Measurements from ENCODE around the gene DPF3. TPM values are rescaled to one million over a fixed set of nuclear protein-coding genes. Genes with fewer than 3 reads are reported as not detected.

Gene DPF3
- total RNA-seq, 4 donors from 2014 or later, result 16.7 to 27.8 (median 20.3) TPM

DNA sequence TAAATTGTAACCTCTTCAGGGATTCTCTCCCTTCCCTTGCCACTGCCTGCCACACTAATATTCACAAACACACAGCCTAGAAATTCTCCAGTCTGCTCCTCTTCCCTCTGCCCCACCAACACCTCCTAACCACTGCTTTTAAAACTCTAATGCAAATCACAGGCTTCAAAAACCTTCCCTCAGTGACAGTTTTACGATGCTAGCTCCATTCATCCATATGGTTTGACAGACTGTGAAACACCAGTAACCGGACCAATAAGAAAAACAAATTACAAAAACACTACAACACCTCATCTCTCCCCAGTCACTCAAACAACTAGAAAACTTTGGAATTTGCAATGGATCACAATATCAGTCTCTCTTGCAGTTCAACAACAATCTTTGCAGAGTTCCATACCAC lies 5.7 kb downstream of the DPF3 start:
- TF ChIP-seq POLR2A (IDR thresholded peaks at IDR 0.05), result no peak
- TF ChIP-seq, protein P1, sequence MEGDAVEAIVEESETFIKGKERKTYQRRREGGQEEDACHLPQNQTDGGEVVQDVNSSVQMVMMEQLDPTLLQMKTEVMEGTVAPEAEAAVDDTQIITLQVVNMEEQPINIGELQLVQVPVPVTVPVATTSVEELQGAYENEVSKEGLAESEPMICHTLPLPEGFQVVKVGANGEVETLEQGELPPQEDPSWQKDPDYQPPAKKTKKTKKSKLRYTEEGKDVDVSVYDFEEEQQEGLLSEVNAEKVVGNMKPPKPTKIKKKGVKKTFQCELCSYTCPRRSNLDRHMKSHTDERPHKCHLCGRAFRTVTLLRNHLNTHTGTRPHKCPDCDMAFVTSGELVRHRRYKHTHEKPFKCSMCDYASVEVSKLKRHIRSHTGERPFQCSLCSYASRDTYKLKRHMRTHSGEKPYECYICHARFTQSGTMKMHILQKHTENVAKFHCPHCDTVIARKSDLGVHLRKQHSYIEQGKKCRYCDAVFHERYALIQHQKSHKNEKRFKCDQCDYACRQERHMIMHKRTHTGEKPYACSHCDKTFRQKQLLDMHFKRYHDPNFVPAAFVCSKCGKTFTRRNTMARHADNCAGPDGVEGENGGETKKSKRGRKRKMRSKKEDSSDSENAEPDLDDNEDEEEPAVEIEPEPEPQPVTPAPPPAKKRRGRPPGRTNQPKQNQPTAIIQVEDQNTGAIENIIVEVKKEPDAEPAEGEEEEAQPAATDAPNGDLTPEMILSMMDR (IDR thresholded peaks at IDR 0.05 in 4 of 5, conservative IDR thresholded peaks at IDR 0.05 in 1 of 5), result no peak
- no peaks in the 10 kb centered on the region for H3K36me3 ChIP-seq
- DNase-seq, result no peak
- intact Hi-C loops (cut with DNase I; ENCODE audit: low total_unique reads) (no loop called here), in situ Hi-C loops (cut with MboI; ENCODE audit: low sequenced_read_pairs in 4 of 4) (no loop called here)
- H3K27me3 ChIP-seq, result no peaks in the 10 kb centered on the region
- no peak for ATAC-seq
- peak overlapping the region in 2 of 4 donors; percentile 16 to 44 for H3K27ac ChIP-seq
- no peaks in the 10 kb centered on the region for H3K9me3 ChIP-seq
- no peak overlapping the region for H3K4me3 ChIP-seq
- peaks cover 54 to 64% of the 10 kb centered on the region in 2 donors for H3K4me1 ChIP-seq

GRCh38 chr14:72887514-72887913 lies 6.4 kb downstream of the DPF3 start:
- in situ Hi-C loops (cut with MboI; ENCODE audit: low sequenced_read_pairs in 4 of 4) (no loop called here), intact Hi-C loops (cut with DNase I; ENCODE audit: low total_unique reads) (no loop called here)
- DNase-seq (no peak), ATAC-seq (no peak)
- Histone ChIP-seq H3K36me3 (no peaks in the 10 kb centered on the region), H3K4me3 (no peak overlapping the region), H3K4me1 (peaks cover 54 to 71% of the 10 kb centered on the region in 2 donors), H3K27me3 (no peaks in the 10 kb centered on the region), H3K27ac (peak overlapping the region in 2 of 4 donors; percentile 16 to 26), H3K9me3 (no peaks in the 10 kb centered on the region)
- TF ChIP-seq, protein P1 (IDR thresholded peaks at IDR 0.05 in 4 of 5, conservative IDR thresholded peaks at IDR 0.05 in 1 of 5), result no peak
- TF ChIP-seq POLR2A (IDR thresholded peaks at IDR 0.05), result no peak

DNA sequence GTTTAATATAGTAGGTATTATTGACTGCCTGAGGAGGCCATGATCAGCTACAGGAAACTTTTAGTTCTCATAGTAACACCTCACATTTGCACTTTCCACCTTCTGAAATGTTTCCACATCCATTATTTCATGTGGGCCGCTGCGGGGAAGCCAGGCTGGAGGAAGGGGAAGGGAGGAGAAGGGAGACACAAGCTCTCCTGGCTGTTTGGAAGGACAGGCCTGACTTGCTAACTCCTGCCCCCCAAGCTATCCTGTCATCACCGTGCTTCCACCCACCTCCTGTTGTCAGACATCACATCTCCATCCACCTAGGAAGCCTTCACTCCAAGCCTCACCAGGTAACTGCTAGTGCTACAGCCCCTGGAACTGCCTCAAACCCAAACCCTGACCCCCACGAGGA lies 9.5 kb downstream of the DPF3 start:
- Histone ChIP-seq H3K9me3 (no peaks in the 10 kb centered on the region), H3K4me1 (peaks cover 29 to 53% of the 10 kb centered on the region in 2 donors), H3K27me3 (no peaks in the 10 kb centered on the region), H3K4me3 (no peak overlapping the region), H3K36me3 (no peaks in the 10 kb centered on the region), H3K27ac (no peak overlapping the region)
- no peak for TF ChIP-seq POLR2A (IDR thresholded peaks at IDR 0.05)
- TF ChIP-seq, protein P1 (IDR thresholded peaks at IDR 0.05 in 4 of 5, conservative IDR thresholded peaks at IDR 0.05 in 1 of 5), result no peak
- DNase-seq (no peak), ATAC-seq (no peak)
- in situ Hi-C loops (cut with MboI; ENCODE audit: low sequenced_read_pairs in 4 of 4) (no loop called here), intact Hi-C loops (cut with DNase I; ENCODE audit: low total_unique reads) (no loop called here)

GRCh38 chr14:72883961-72884360 lies 9.9 kb downstream of the DPF3 start:
- Histone ChIP-seq H3K9me3 (no peaks in the 10 kb centered on the region), H3K36me3 (no peaks in the 10 kb centered on the region), H3K27me3 (no peaks in the 10 kb centered on the region), H3K4me3 (no peak overlapping the region), H3K4me1 (peaks cover 25 to 52% of the 10 kb centered on the region in 2 donors), H3K27ac (peak overlapping the region in 2 of 4 donors; percentile 17 to 53)
- intact Hi-C loops (cut with DNase I; ENCODE audit: low total_unique reads) (no loop called here), in situ Hi-C loops (cut with MboI; ENCODE audit: low sequenced_read_pairs in 4 of 4) (no loop called here)
- DNase-seq (no peak), ATAC-seq (no peak)
- TF ChIP-seq POLR2A (IDR thresholded peaks at IDR 0.05), result no peak
- TF ChIP-seq, protein P1 (IDR thresholded peaks at IDR 0.05 in 4 of 5, conservative IDR thresholded peaks at IDR 0.05 in 1 of 5), result no peak

DNA sequence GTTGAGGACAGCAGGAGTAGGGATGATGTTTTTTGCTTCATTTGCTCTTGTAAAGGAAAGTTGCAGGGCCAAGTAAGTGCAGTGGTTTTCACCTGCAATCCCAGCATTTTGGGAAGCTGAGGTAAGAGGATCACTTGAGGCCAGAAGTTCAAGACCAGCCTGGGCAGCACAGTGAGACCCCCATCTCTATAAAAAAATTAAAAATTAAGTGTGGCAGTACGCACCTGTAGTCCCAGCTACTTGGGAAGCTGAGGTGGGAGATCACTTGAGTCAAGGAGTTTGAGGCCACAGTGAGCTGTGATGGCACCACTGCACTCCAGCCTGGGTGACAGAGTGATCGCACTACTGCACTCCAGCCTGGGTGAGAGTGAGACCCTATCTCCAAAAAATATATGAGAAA lies 10.8 kb downstream of the DPF3 start:
- in situ Hi-C loops (cut with MboI; ENCODE audit: low sequenced_read_pairs in 4 of 4), result no loop called here
- Histone ChIP-seq H3K36me3 (no peaks in the 10 kb centered on the region), H3K4me3 (no peak overlapping the region), H3K9me3 (no peaks in the 10 kb centered on the region), H3K27me3 (no peaks in the 10 kb centered on the region), H3K27ac (peak overlapping the region in 3 of 4 donors; percentile 17 to 53 (median 38)), H3K4me1 (peaks cover 26 to 52% of the 10 kb centered on the region in 2 donors)
- ATAC-seq, result no peak
- TF ChIP-seq, protein P1 (IDR thresholded peaks at IDR 0.05 in 4 of 5, conservative IDR thresholded peaks at IDR 0.05 in 1 of 5), result no peak
- TF ChIP-seq POLR2A (IDR thresholded peaks at IDR 0.05), result no peak
- no peak for DNase-seq
- intact Hi-C loops (cut with DNase I; ENCODE audit: low total_unique reads), result no loop called here

All from gastrocnemius medialis (tissue), 4 donors.